SU-DHL-6 (cell line): ENCODE results near the gene ZC3H12A.

ENCODE experiments used
- EZH2phosphoT487 ChIP-seq: fragments of 200-600 bp; sonication (generic), shearing (Covaris generic); conservative IDR thresholded peaks from 2 replicates; pipeline ENCODE4 v1.6.1; 2018; ENCODE audit warnings: mild to moderate bottlenecking, antibody characterized with exemption, low read length, moderate library complexity, mixed read lengths
- TF ChIP-seq, protein P1 (sequence below): fragments of 200-600 bp; sonication (generic); IDR thresholded peaks from one replicate; pipeline ENCODE4 v1.5.1; 2017; ENCODE audit warnings: antibody characterized with exemption, mild to moderate bottlenecking, low read length, moderate library complexity; ENCODE audit not compliant: insufficient read depth, poor library complexity, severe bottlenecking

DNA sequence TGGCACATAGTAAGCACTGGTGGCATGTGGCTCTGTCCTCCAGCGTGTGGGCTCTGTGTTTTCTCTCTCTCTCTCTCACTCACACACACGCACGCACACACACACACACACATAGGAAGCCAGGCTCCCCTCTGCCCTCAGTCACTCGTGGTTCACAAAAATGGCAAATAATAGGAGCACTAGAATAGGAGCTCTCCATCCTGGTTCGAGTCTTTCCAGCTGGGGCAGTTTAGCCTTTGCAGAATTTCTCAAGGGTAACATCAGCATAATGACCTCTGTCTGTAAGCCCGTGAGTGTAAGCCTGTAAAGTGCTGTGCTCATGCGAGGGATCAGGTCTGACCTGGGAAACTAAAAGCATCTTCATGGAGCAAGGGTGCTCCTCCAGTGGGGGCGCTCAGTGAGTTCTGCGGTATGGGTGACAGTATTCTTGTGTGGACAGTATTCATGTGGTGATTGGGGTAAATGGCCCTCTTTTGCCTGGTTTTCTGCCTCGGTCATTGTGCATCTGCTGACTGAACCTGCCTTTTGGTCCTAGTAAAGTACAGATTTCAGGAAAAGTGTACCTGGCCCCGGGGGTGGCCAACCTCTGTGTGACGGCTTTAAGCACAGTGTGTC is 842 bp upstream of the ZC3H12A start:
- no peak for TF ChIP-seq EZH2phosphoT487
- TF ChIP-seq, protein P1, sequence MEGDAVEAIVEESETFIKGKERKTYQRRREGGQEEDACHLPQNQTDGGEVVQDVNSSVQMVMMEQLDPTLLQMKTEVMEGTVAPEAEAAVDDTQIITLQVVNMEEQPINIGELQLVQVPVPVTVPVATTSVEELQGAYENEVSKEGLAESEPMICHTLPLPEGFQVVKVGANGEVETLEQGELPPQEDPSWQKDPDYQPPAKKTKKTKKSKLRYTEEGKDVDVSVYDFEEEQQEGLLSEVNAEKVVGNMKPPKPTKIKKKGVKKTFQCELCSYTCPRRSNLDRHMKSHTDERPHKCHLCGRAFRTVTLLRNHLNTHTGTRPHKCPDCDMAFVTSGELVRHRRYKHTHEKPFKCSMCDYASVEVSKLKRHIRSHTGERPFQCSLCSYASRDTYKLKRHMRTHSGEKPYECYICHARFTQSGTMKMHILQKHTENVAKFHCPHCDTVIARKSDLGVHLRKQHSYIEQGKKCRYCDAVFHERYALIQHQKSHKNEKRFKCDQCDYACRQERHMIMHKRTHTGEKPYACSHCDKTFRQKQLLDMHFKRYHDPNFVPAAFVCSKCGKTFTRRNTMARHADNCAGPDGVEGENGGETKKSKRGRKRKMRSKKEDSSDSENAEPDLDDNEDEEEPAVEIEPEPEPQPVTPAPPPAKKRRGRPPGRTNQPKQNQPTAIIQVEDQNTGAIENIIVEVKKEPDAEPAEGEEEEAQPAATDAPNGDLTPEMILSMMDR, result no peak
